HG02884 (cell line): ENCODE measurements around the gene TMEM129.

Experiments used
- ATAC-seq: cut with Tn5 transposase; IDR thresholded peaks from one replicate; pipeline ENCODE4 v1.9.1; 2021; ENCODE audit warnings: mild to moderate bottlenecking, moderate library complexity; ENCODE audit not compliant: unreplicated experiment

TMEM129 gene

GRCh38 chr4:1670279-1670678 lies 50.8 kb downstream of the TMEM129 start:
- no peak for ATAC-seq

GRCh38 chr4:1669850-1670249 lies 51.3 kb downstream of the TMEM129 start:
- ATAC-seq, result no peak

DNA sequence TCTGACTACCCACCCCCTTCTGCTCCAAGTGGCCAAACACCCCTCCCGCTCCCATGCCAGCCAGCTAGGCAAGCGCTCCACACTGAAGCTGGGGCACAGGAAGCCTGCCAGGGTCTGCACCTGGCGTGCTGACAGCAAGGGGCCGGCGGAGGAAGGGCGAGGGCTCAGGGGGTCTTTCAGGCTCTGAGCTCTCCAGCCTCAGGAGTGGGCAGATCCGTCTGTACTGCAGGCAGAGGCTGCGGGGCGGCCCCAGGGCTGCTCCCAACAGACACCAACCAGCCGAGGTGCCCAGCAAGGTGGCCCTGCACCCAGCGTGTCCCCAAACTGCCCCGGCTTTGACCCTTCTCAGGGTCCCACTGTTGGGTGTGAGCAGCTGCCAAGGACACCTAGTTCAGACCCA lies 51.9 kb downstream of the TMEM129 start:
- no peak for ATAC-seq

DNA sequence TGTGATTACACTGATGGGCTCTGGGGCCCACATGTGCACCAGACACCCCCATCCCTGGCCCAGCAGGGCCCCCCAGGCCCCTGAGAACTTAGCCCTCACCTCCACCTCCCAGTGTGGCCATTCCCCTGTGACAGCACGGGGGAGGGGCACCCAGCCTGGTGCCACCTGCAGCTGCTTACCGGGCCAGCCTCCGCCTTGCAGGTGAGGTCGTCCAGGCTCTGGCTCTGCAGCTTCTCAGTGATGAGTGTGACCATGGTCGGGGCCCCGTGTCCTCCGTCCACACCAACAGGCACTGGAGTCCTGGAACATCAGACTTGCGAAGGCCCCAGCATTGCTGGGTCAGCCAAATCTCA lies 52.7 kb downstream of the TMEM129 start:
- no peak for ATAC-seq

DNA sequence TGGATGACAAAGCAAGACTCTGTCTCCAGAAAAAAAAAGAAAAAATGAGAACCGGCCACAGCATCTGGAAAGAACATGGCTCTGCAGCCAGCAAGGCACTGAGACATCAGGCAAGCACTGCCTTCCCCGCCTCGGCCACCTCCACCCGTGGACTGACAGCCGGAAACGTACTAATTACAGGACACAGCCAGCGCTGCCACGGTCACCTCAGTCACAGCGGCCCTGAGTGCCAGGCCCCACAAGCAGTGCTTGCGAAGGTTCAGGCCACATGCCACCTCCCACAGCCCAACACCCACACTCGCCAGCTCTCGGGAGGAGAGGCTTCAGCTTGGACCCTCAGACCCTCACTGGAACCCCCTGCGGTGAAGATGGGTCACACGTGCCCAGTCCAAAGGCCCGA lies 53.9 kb downstream of the TMEM129 start:
- ATAC-seq, result no peak

DNA sequence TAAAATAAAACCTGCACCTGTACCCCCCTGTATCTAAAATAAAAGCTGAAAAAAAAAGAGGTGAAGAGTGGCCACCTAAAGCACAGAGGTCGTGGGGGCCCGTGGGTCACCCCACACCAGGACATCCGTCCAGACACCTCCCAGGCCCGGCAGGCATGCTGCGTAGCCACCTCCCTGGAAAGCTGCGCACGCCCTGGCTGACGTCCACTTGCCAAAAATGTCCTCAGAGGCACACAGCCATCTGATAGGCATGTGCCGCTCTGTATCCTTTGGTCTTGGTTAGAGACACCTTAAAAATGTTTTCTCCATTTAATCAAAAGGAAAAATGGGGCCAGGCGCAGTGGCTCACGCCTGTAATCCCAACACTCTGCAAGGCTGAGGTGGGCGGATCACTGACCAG lies 54.7 kb downstream of the TMEM129 start:
- no peak for ATAC-seq
